Neural cell (in vitro differentiated cells): ENCODE data around the gene CMTM5.

Experiments
- EP300 ChIP-seq: fragments of 450-650 bp; conservative IDR thresholded peaks from 2 replicates; pipeline ENCODE4 v1.6.1; 2014; ENCODE audit warnings: antibody characterized with exemption, mild to moderate bottlenecking, moderate library complexity; ENCODE audit not compliant: poor library complexity, severe bottlenecking
- POLR2AphosphoS5 ChIP-seq: IDR thresholded peaks from 2 replicates; pipeline ENCODE4 v1.6.1; 2012
- RAD21 ChIP-seq: fragments of 450-650 bp; conservative IDR thresholded peaks from 2 replicates; pipeline ENCODE4 v1.6.1; 2014; ENCODE audit warnings: antibody characterized with exemption, mild to moderate bottlenecking, moderate library complexity

GRCh38 chr14:23408307-23408630 lies 31.4 kb downstream of the CMTM5 start:
- no peak for TF ChIP-seq POLR2AphosphoS5
- no peak for TF ChIP-seq EP300
- TF ChIP-seq RAD21 = no peak
